Activated naive CD8-positive, alpha-beta T cell treated with anti-CD3 and anti-CD28 coated beads, Interleukin-2, amount 10 ng/mL, durations not matched to agents 7 days and 5 days (primary cell): ENCODE results near the gene SOX10. TPM values are rescaled to one million over a fixed set of nuclear protein-coding genes. Genes with fewer than 3 reads are reported as not detected.

Experiments used
- ATAC-seq: fragments of 150-1000 bp; cut with Tn5 transposase; one replicate; pipeline ENCODE4 v1.10.0; 2021; ENCODE audit warnings: low read depth, moderate library complexity
- POLR2A ChIA-PET: fragments of 350-600 bp; sonication (Branson Sonifier 250); formaldehyde crosslinking; loops from one replicate; lab custom pipeline; 2021; ENCODE audit warnings: antibody characterized with exemption; lab: Charles Lee
- DNase-seq: peaks from one replicate; pipeline ENCODE4 v3.0.0; 2021
- H3K27ac Mint-ChIP-seq: one replicate; pipeline ENCODE4 v1.8.0; 2022; ENCODE audit warnings: mild to moderate bottlenecking, mixed read lengths
- H3K27me3 Mint-ChIP-seq: one replicate; pipeline ENCODE4 v1.8.0; 2022; ENCODE audit warnings: mild to moderate bottlenecking, moderate library complexity, mixed read lengths
- H3K36me3 Mint-ChIP-seq: one replicate; pipeline ENCODE4 v1.8.0; 2021; ENCODE audit warnings: mild to moderate bottlenecking, mixed read lengths
- H3K4me1 Mint-ChIP-seq: one replicate; pipeline ENCODE4 v1.8.0; 2021; ENCODE audit warnings: mixed read lengths
- H3K4me3 Mint-ChIP-seq: one replicate; pipeline ENCODE4 v1.8.0; 2022; ENCODE audit warnings: mild to moderate bottlenecking, moderate library complexity, mixed read lengths
- H3K9me3 Mint-ChIP-seq: one replicate; pipeline ENCODE4 v1.8.0; 2021; ENCODE audit warnings: mixed read lengths
- total RNA-seq, 2 experiments: library from RNA; stranded (reverse); gene quantifications; one replicate each; pipeline ENCODE4 v1.2.3, GENCODE V29; 2021

Gene SOX10
- total RNA-seq, 2 experiments from 2014 or later = not detected

DNA sequence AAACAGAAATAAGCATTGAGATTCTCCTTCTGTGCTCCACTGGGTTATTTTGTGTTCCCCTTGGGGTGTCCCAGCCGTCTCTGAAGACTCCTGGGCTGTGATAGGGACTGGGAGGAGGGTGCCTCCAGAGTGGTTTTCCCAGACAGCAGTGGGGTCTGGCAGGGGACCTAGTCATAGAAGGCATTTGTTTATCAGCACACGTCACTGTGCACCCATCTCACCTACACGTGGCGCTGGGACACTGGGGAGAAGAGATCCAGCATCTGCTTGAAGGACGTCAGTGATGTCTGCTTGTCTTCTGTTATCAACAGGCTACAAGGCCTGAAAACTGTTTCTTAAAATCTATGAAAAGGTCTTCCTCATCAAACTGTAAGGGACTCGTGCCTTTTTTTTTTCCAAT is 38.7 kb upstream of the SOX10 start:
- no peaks in the 10 kb centered on the region for H3K4me1 Mint-ChIP-seq

DNA sequence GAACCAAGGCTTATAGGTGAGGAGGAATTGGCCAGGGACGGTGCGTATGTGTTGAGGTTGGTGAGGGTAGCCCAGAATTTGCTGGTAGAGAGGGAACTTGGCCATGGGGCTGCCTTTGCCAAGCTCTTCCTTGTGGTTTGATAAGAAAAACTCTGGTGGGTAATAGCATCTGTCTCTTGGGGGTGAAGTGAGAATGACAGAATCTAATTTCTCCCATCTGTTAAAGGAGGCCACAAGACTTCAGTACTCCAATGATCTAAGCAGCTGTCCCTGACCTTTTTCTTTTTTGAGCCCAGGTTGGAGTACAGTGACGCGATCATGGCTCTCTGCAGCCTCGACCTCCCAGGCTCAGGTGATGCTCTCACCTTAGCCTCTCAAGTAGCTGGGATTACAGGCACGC is 36.9 kb upstream of the SOX10 start:
- no peak overlapping the region for H3K27ac Mint-ChIP-seq
- POLR2A ChIA-PET = no interaction called here
- H3K9me3 Mint-ChIP-seq = no peaks in the 10 kb centered on the region
- H3K4me1 Mint-ChIP-seq = no peaks in the 10 kb centered on the region
- H3K4me3 Mint-ChIP-seq = no peak overlapping the region
- H3K36me3 Mint-ChIP-seq = no peaks in the 10 kb centered on the region
- DNase-seq (no peak), ATAC-seq (no peak)
- H3K27me3 Mint-ChIP-seq = no peaks in the 10 kb centered on the region

More for the DNA sequence above, 38.7 kb upstream of the SOX10 start:
- DNase-seq (no peak), ATAC-seq (no peak)
- Mint-ChIP-seq H3K27me3 (no peaks in the 10 kb centered on the region), H3K27ac (no peak overlapping the region), H3K9me3 (no peaks in the 10 kb centered on the region), H3K4me3 (no peak overlapping the region), H3K36me3 (no peaks in the 10 kb centered on the region)
- POLR2A ChIA-PET = no interaction called here

DNA sequence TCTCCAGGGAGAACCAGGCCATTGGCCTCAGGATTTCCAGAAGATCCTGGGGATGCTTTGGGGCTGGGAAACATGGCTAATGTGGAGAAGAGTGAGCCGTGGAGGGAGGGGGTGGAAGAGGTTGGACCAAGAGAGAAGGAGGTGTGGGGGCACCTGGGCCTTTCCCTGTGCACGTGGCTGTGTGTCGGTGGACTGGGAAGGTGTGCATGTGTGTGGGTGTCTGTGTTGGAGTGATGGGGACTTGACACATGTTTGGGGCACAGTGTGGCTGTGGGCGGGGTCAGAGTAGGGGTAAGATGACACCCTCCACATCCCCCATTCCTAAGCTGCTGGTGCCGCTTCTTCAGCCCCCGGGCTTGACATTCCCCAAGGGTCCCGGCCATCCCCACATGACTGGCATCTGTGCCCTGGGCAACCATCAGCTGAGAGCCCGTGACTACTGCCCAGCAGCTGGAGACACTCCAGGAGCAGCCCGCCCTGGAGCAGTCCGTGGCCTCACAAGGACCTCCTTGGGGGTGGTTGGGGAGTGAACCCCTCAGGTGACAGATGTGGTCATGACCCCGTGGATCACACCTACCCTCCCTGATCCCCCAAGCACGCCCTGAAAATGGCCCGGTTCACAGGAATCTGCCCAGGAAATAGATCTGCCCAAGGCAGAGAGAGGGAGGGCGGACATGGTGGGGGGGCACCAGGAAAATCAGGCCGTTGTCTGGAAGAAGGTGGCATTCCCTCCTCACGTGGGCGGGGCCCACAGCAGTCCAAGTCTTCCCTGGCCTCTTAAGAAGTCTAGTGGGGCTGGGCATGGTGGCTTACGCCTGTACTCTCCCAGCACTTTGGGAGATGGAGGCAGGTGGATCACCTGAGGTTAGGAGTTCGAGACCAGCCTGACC is 34.8 kb upstream of the SOX10 start:
- H3K4me3 Mint-ChIP-seq = no peak overlapping the region
- H3K9me3 Mint-ChIP-seq = no peaks in the 10 kb centered on the region
- no peak overlapping the region for H3K27ac Mint-ChIP-seq
- H3K4me1 Mint-ChIP-seq = no peaks in the 10 kb centered on the region
- no peaks in the 10 kb centered on the region for H3K36me3 Mint-ChIP-seq
- no peaks in the 10 kb centered on the region for H3K27me3 Mint-ChIP-seq
- DNase-seq (no peak), ATAC-seq (no peak)
- POLR2A ChIA-PET = no interaction called here

DNA sequence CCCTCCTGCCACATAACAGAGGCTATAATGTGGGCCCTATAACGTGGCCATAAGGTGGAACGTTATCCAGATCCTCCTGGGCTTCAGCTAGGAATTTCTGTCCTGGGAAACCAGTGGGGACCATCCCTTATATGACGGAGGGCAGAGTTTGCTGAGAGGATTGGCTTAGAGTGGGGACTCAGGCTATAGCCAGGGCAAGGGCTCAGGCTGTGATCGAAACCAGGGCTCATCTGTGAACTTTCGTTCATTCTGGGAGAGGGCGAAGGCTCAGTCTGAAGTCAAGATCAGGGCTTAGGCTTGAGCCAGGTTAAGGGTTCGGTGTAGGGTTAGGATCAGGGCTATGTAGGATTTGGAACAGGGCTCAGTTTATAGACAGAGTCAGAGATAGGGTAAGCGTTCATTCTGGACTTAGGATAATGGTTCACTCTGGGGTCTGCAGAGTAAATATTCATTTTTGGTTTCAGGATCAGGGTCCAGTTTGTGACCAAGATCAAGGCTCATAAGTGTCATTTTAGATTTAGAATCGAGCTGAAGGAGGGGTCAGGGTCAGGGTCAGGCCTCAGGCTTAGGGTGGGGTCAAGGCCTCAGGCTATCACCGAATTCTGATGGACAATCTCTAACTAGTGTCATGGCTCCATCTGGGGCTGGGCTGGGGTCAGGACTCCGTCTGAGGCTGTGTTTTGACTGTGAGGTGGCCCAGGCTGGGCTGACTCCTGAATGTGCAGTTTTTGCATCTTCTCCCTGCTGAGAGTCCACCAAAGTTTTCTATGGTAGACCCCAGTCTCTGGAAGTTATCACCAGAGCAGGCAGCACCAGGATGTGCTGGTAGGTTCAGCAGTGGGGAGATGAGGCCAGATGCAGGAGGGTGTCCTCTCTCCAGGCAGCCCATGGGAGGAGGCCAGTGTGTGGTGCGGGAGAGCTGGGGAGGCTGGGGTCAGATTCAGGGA is 33.9 kb upstream of the SOX10 start:
- Mint-ChIP-seq H3K4me1 (no peaks in the 10 kb centered on the region), H3K27ac (no peak overlapping the region), H3K4me3 (no peak overlapping the region), H3K27me3 (no peaks in the 10 kb centered on the region), H3K9me3 (no peaks in the 10 kb centered on the region), H3K36me3 (no peaks in the 10 kb centered on the region)
- POLR2A ChIA-PET = no interaction called here
- ATAC-seq = no peak
- no peak for DNase-seq

DNA sequence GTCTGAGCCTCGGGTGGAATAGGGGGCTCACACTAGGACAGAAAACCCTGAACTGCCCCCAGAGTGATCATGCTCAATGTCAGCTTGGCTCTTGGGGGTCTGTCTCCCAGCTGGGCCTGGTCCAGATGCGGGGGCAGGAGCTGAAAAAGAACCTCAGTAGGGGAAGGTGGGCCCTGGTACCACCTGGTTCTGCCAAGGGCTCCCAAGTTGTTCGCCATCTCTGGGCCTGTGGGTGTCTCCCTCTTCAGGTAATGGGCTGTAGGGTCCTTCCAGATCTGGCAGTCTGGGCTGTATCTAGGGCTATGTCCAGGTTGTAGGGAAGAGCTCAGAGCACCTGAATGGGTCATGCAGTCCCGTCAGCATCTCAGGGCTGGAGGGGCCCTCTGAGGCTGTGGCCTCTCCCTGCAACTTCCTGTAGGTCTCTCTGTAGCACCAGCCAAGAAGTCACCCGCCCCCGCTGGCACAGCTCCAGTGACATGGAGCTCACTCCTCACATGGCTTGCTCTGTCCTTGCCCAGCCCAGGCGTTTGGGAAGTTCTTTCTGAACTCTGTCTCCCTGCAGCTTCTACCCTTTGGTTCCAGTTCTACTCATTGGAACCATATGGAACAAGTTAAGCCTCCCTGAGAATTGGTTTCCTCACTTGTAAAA is 33.0 kb upstream of the SOX10 start:
- Mint-ChIP-seq H3K9me3 (no peaks in the 10 kb centered on the region), H3K36me3 (no peaks in the 10 kb centered on the region), H3K27me3 (peaks cover 2% of the 10 kb centered on the region), H3K27ac (no peak overlapping the region), H3K4me1 (no peaks in the 10 kb centered on the region), H3K4me3 (no peak overlapping the region)
- POLR2A ChIA-PET = no interaction called here
- DNase-seq = no peak
- ATAC-seq = no peak

DNA sequence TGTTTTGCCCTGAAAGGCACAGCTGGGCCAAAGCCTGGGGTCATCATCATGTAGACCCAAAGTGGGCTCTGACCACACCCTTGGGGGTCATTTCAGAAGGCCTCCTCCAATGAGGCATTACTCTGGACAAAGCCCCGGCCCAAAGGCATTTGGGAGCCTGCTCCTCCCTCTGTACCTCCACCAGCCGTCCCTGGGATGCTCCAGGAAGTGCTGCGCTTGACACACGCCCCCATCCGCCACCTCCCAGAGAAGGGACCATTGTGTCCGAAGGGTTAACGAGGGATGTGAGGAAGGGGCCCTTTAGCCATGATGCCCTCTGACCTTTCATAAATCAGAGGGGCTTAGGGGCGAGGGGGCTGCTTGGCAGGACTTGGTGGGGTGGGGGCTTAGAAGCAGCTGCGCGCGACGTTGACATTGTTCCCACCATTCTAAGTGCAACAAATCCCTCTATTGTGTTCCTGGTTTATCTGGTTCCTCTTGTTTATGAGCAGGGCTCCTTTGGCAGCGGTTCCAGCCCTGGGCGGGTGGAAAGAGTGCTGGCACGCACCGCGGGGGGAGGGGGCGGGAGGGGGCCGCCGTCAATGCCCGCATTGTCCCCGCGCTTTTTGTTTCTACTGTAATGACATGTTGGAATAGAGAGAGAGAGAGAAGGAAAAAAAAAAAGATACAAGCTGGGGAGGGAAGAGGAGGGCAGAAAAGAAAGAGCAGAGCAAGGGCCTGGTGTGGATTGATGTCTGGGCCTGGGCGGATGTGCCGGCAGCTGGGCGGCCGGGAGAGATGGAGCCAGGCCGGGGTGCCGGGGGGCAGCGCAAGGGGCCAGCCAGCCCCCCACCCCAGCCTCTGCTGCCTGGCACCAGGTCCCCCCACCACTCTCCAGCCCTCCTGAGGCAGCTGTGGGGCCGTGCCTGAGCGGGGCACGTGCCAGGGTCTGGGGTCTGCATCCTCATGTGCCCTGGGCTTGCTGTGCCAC is 32.1 kb upstream of the SOX10 start:
- Mint-ChIP-seq H3K4me3 (no peak overlapping the region), H3K36me3 (no peaks in the 10 kb centered on the region), H3K27me3 (peaks cover 2% of the 10 kb centered on the region), H3K27ac (no peak overlapping the region), H3K9me3 (no peaks in the 10 kb centered on the region), H3K4me1 (no peaks in the 10 kb centered on the region)
- no peak for ATAC-seq
- no peak for DNase-seq
- POLR2A ChIA-PET = no interaction called here

DNA sequence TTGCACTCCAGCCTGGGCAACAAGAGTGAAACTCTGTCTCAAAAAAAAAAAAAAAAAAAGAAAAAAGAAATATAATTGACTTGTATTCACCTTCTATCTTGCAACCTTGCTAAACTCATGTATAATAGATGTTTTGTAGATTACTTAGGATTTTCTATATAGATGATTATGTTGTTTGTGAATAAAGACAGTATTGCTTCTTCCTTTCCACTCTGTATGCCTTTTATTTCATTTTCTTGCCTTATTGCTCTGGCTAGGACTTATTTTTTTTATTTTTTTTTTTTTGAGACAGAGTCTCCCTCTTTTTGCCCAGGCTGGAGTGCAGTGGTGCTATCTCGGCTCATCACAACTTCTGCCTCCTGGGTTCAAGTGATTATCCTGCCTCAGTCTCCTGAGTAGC is 29.7 kb upstream of the SOX10 start:
- POLR2A ChIA-PET = no interaction called here
- Mint-ChIP-seq H3K27ac (no peak overlapping the region), H3K36me3 (no peaks in the 10 kb centered on the region), H3K9me3 (no peaks in the 10 kb centered on the region), H3K4me1 (peaks cover 9% of the 10 kb centered on the region), H3K4me3 (no peak overlapping the region), H3K27me3 (peaks cover 4% of the 10 kb centered on the region)
- DNase-seq (no peak), ATAC-seq (no peak)

DNA sequence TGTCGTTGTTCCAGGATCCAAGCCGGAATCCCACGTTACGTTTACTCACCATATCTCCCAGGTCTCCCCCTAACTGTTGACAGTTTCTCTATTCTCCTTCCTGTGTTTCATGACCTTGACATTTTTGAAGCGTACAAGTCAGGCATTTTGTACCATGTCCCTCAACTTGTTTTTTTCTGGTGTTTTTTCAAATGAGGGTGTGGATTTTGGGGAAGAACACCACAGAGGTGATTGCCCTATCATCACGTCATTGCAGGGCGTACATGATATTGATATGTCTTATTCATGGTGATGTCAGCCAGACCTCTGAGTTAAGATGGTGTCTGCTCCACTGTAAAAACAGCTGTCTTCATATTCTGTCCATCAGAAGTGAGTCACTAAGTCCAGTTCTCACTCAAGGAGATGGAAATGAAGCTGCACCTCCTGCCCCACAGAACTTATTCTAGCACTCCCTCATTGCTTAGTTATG is 28.3 kb upstream of the SOX10 start:
- POLR2A ChIA-PET = no interaction called here
- no peak for ATAC-seq
- H3K27ac Mint-ChIP-seq = no peak overlapping the region

DNA sequence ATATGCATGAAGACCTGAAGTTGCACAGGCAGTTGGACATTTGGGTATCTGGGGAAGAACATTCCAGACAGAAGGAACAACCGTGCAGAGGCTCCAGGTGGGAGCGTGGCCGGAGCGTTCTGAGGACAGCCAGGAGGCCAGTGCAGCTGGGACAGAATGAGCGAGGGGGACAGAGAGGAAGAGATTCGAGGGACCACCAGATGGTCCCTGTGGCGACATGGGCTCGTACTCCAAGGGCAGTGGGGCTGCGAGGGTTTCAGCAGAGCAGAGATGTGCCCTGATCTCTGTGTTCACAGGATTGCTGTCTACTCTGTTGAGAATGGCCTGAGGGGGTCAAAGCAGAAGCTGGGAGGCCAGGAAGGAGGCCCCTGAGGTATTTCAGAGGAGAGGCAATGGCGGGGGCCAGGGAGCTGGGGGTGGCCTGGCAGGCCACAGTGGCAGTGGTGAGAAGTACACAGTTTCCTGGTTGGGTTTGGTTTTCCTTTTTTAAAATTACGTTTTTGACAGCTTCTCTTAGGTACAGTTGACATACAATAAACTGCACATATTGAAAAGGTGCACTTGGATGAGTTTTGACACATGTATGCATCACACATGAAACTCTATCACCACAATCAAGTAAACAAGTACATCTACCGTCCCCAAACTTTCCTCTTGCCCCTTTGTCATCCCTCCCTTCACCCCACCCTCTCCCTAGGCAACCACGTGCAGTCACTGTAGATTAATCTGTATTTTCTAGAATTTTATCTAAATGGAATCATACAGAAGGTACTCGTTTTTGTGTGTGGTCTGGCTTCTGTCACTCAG is 24.8 kb upstream of the SOX10 start:
- Mint-ChIP-seq H3K4me1 (peaks cover 19% of the 10 kb centered on the region), H3K27me3 (peaks cover 4% of the 10 kb centered on the region), H3K4me3 (peak overlapping the region; percentile 66), H3K36me3 (no peaks in the 10 kb centered on the region), H3K9me3 (no peaks in the 10 kb centered on the region), H3K27ac (peak overlapping the region; percentile 23)
- DNase-seq = no peak
- POLR2A ChIA-PET = no interaction called here
- peak; percentile 45 for ATAC-seq

More for the DNA sequence above, 28.3 kb upstream of the SOX10 start:
- peaks cover 13% of the 10 kb centered on the region for H3K4me1 Mint-ChIP-seq
- H3K36me3 Mint-ChIP-seq = no peaks in the 10 kb centered on the region
- no peak for DNase-seq
- H3K4me3 Mint-ChIP-seq = no peak overlapping the region
- peaks cover 4% of the 10 kb centered on the region for H3K27me3 Mint-ChIP-seq
- no peaks in the 10 kb centered on the region for H3K9me3 Mint-ChIP-seq

DNA sequence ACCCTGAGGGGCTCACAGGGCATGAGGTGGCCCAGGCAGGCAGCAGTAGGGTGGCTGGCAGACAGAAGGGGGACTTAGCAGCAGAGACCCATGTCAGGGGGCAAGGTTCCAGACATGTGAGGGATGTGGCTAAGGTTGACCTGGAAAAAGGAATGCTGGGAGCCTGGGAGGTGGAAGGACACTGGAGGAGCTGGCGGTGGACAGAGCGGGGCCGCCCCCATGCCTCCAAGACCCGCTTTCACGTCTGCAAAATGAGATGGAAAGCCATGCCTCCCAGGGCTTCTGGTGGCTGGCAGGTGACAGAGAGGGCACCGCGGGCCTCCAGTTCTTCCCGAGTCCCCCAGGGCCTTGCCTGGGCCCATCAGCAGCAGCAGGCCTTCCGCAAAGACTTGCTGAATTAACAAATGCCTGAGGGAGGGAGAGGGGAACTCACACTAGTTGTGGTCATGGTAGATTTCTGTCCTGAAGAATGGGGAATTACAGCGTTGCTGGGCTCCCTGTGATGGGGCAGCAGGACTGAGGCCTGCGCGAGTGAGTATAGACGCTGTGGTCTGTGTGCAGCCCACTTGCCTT is 23.1 kb upstream of the SOX10 start:
- Mint-ChIP-seq H3K36me3 (no peaks in the 10 kb centered on the region), H3K4me1 (peaks cover 20% of the 10 kb centered on the region), H3K9me3 (no peaks in the 10 kb centered on the region), H3K4me3 (no peak overlapping the region), H3K27ac (no peak overlapping the region), H3K27me3 (peaks cover 2% of the 10 kb centered on the region)
- no peak for ATAC-seq
- DNase-seq = no peak
- POLR2A ChIA-PET = interaction anchor here (0.6 kb wide), 1 partner anchor 882 kb away, joined by 4 read pairs; no protein-coding TSS in a partner anchor

DNA sequence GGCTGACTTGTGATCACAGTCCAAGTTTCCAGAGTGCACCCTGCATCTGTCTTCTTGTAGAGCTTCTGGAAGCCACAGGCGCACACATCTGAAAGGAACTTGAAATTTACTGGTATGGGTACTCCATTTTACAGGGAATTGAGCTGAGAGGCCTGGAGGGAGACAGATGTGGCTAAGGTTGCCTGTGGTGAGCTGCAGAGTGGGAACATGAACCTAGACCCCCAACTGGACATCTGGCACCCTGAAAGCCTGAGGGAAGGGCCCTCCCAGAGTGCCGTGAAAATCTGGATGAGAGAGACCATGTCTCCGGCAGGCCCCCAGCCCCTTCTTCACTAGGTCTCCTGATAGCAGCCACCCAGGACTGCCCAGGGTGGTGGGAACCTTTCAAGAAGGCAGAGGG is 22.6 kb upstream of the SOX10 start:
- peaks cover 20% of the 10 kb centered on the region for H3K4me1 Mint-ChIP-seq
- H3K27ac Mint-ChIP-seq = no peak overlapping the region
- peaks cover 2% of the 10 kb centered on the region for H3K27me3 Mint-ChIP-seq
- DNase-seq (no peak), ATAC-seq (no peak)
- no peak overlapping the region for H3K4me3 Mint-ChIP-seq
- POLR2A ChIA-PET = no interaction called here
- no peaks in the 10 kb centered on the region for H3K9me3 Mint-ChIP-seq
- no peaks in the 10 kb centered on the region for H3K36me3 Mint-ChIP-seq
